Breast epithelium (tissue), 4 donors: ENCODE data around the gene ENOPH1. TPM values are rescaled to one million over a fixed set of nuclear protein-coding genes. Genes with fewer than 3 reads are reported as not detected.
"Not testable (repeated sequence)": the region's sequence is repeated elsewhere in the genome, so short reads cannot be mapped to it uniquely, and the experiment has no call there.

Source experiments
- DNase-seq, 2 donors: peaks; one replicate each; pipeline ENCODE4 v3.0.0-alpha.2; 2019; ENCODE audit warnings: low spot score in 2 of 2
- H3K27ac ChIP-seq, 2 donors: fragments of 200-600 bp; sonication (generic) in 1 of 2; one replicate each; pipeline ENCODE4 v1.5.1; 2016 to 2019; ENCODE audit warnings: mild to moderate bottlenecking in 1 of 2
- H3K27me3 ChIP-seq, 2 donors: fragments of 200-600 bp; sonication (generic) in 1 of 2; one replicate each; pipeline versions ENCODE4 v1.5.1 to v1.6.0; 2017 to 2019; ENCODE audit warnings: control low read depth in 1 of 2, mild to moderate bottlenecking in 1 of 2
- H3K36me3 ChIP-seq: fragments of 200-600 bp; one replicate; pipeline ENCODE4 v1.5.1; 2019
- H3K4me1 ChIP-seq, 2 donors: fragments of 200-600 bp; sonication (generic); one replicate each; pipeline ENCODE4 v1.5.1; 2016 to 2019; ENCODE audit warnings: control low read depth in 1 of 2
- H3K4me3 ChIP-seq, 3 donors: fragments of 200-600 bp; sonication (generic); 1 replicate in 2 of 3; 2 replicates in 1 of 3; pipeline ENCODE4 v1.5.1; 2016 to 2019; ENCODE audit warnings: mild to moderate bottlenecking in 3 of 3, moderate library complexity in 2 of 3
- H3K9me3 ChIP-seq, 2 donors: fragments of 200-600 bp; sonication (generic) in 1 of 2; one replicate each; pipeline ENCODE4 v1.5.1; 2016 to 2019; ENCODE audit warnings: control low read depth in 1 of 2
- CTCF ChIP-seq, 3 donors: fragments of 450-650 bp; IDR thresholded peaks; one replicate each; pipeline ENCODE4 v1.5.1; 2016 to 2017; ENCODE audit warnings: antibody characterized with exemption in 3 of 3, mild to moderate bottlenecking in 3 of 3, moderate library complexity in 3 of 3
- POLR2A ChIP-seq: fragments of 450-650 bp; IDR thresholded peaks from one replicate; pipeline ENCODE4 v1.6.1; 2016; ENCODE audit warnings: antibody characterized with exemption, mild to moderate bottlenecking, moderate library complexity
- POLR2AphosphoS5 ChIP-seq, 3 donors: sonication (generic); formaldehyde crosslinking; IDR thresholded peaks; one replicate each; pipeline ENCODE4 v1.6.1; 2017; ENCODE audit warnings: antibody characterized with exemption in 3 of 3
- intact Hi-C: fragments of 100-400 bp; cut with DNase I; formaldehyde crosslinking; loops from one replicate; pipeline ENCODE4 v1.15.1; 2023; ENCODE audit warnings: low total_unique reads
- total RNA-seq, 3 donors: library from RNA; depleted of rRNA; stranded (reverse); fragments of >200 nt; gene quantifications; one replicate each; pipeline ENCODE4 v1.1.0, GENCODE V29; 2016

The ENOPH1 gene
- 10 to 100 TPM; 19.2 to 30.8 (median 29.7) TPM for total RNA-seq

- peak; percentile 96 to 97 for DNase-seq
- Histone ChIP-seq H3K27ac (peak within 1 kb of the TSS; percentile 94 to 99), H3K36me3 (no peaks in the 10 kb centered on the region), H3K4me3 (peak within 1 kb of the TSS; percentile 71 to 97 (median 96)), H3K27me3 (no peaks in the 10 kb centered on the region), H3K9me3 (no peaks in the 10 kb centered on the region), H3K4me1 (peaks cover 0 to 3% of the 10 kb centered on the region in 2 donors)
- intact Hi-C loops, result no loop called here
- TF ChIP-seq POLR2AphosphoS5 (IDR thresholded peaks at IDR 0.05) (peak; percentile 72 to 78 (median 77)), POLR2A (peak; percentile 47), CTCF (IDR thresholded peaks at IDR 0.05) (no peak)
Measured at GRCh38 chr4:82430193-82430963, at the start of gene ENOPH1, which contains the start of gene HNRNPDL. TSS of gene ENOPH1 (plus strand) at chr4:82430590. CDS start at chr4:82430830, 240 bp downstream. TSS of gene HNRNPDL (minus strand) at chr4:82430462. CDS start at chr4:82429690, 772 bp downstream.

GRCh38 chr4:82380831-82381230 lies 49.6 kb upstream of the ENOPH1 start:
- H3K27ac ChIP-seq, result no peak overlapping the region
- no peak for TF ChIP-seq POLR2A
- no peak for TF ChIP-seq CTCF (IDR thresholded peaks at IDR 0.05)
- no peak for TF ChIP-seq POLR2AphosphoS5 (IDR thresholded peaks at IDR 0.05)
- intact Hi-C loops, result no loop called here
- H3K27me3 ChIP-seq, result no peaks in the 10 kb centered on the region
- no peak for DNase-seq
- no peaks in the 10 kb centered on the region for H3K9me3 ChIP-seq
- no peaks in the 10 kb centered on the region for H3K4me1 ChIP-seq
- no peaks in the 10 kb centered on the region for H3K36me3 ChIP-seq
- no peak overlapping the region for H3K4me3 ChIP-seq

GRCh38 chr4:82381235-82381634 lies 49.2 kb upstream of the ENOPH1 start:
- no peaks in the 10 kb centered on the region for H3K36me3 ChIP-seq
- intact Hi-C loops, result no loop called here
- no peaks in the 10 kb centered on the region for H3K9me3 ChIP-seq
- no peaks in the 10 kb centered on the region for H3K27me3 ChIP-seq
- DNase-seq, result no peak
- no peak overlapping the region for H3K27ac ChIP-seq
- H3K4me3 ChIP-seq, result no peak overlapping the region
- H3K4me1 ChIP-seq, result no peaks in the 10 kb centered on the region
- TF ChIP-seq POLR2A, result no peak
- no peak for TF ChIP-seq CTCF (IDR thresholded peaks at IDR 0.05)

- Histone ChIP-seq H3K4me3 (no peak overlapping the region), H3K27me3 (no peaks in the 10 kb centered on the region), H3K36me3 (no peaks in the 10 kb centered on the region), H3K27ac (no peak overlapping the region), H3K9me3 (no peaks in the 10 kb centered on the region), H3K4me1 (no peaks in the 10 kb centered on the region)
- intact Hi-C loops, result no loop called here
- no peak for TF ChIP-seq POLR2AphosphoS5 (IDR thresholded peaks at IDR 0.05)
- no peak for TF ChIP-seq CTCF (IDR thresholded peaks at IDR 0.05)
- TF ChIP-seq POLR2A, result no peak
- DNase-seq, result no peak
Measured at GRCh38 chr4:82381661-82382296, 48.6 kb upstream of the ENOPH1 start.

- TF ChIP-seq POLR2AphosphoS5 (IDR thresholded peaks at IDR 0.05) (no peak), POLR2A (no peak), CTCF (IDR thresholded peaks at IDR 0.05) (no peak)
- Histone ChIP-seq H3K9me3 (no peaks in the 10 kb centered on the region), H3K27ac (no peak overlapping the region), H3K4me1 (no peaks in the 10 kb centered on the region), H3K36me3 (no peaks in the 10 kb centered on the region), H3K4me3 (no peak overlapping the region), H3K27me3 (no peaks in the 10 kb centered on the region)
- intact Hi-C loops, result no loop called here
- no peak for DNase-seq
Measured at GRCh38 chr4:82382751-82383150, 47.6 kb upstream of the ENOPH1 start.

GRCh38 chr4:82386312-82386711 lies 44.1 kb upstream of the ENOPH1 start:
- DNase-seq, H3K36me3 ChIP-seq, intact Hi-C loops, H3K4me3 ChIP-seq, H3K27ac ChIP-seq, H3K4me1 ChIP-seq, H3K9me3 ChIP-seq, H3K27me3 ChIP-seq: not testable (repeated sequence)
